HG02588 (cell line): Measurements from ENCODE around the gene IPO11.
"Not testable (repeated sequence)": the region's sequence is repeated elsewhere in the genome, so short reads cannot be mapped to it uniquely, and the experiment has no call there.

Source experiments
- ATAC-seq: cut with Tn5 transposase; IDR thresholded peaks from one replicate; pipeline ENCODE4 v1.9.1; 2021; ENCODE audit warnings: mild to moderate bottlenecking, moderate library complexity; ENCODE audit not compliant: unreplicated experiment

The IPO11 gene

GRCh38 chr5:62633243-62633642, 220.7 kb downstream of the IPO11 start:
- ATAC-seq, result no peak

- ATAC-seq, result no peak
Measured at GRCh38 chr5:62640446-62640845, 227.9 kb downstream of the IPO11 start.

- no peak for ATAC-seq
Measured at GRCh38 chr5:62642468-62642867, 229.9 kb downstream of the IPO11 start.

DNA sequence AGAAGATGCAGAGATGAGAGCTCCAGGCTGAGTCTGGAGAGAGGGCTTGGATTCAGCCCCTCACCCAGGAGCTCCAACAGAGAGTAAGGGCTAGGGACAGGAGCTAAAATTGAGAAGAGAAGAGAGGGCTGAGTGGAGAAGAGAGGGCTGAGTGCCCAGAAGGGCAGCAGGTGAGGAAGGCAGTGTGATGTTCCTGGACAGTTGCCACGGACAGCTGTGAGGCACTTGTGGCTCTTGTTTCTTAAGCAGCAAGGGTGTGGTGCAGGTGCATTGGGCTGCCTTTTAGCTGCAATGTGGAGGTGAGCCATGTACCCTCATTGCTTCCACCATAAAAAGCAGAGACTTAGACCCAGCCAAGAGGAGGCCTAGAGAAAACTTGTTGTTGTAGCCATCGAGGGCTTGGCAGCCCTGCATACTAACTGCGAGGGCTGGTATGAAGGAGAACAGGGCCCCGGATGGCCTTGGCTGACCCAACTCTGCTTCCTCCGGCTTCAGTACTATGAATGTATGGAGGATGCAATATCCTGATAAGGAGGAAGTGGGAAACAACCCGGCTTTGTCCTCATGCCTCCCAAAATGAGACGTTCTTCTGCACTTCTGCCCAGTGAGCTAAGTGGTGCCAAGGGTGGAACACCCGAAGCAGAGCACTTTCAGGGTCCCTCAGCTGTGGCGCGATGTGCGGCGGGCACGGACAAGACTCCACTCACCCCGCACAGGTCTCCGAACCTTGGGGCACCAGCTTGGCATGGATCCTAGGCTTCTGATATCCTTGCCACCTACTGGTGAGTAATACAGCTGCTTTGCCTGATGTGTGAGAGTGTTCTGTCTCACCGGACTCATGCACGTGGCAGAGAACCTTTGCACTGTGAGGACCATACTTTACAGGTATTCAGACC, 231.2 kb downstream of the IPO11 start:
- ATAC-seq, result no peak

DNA sequence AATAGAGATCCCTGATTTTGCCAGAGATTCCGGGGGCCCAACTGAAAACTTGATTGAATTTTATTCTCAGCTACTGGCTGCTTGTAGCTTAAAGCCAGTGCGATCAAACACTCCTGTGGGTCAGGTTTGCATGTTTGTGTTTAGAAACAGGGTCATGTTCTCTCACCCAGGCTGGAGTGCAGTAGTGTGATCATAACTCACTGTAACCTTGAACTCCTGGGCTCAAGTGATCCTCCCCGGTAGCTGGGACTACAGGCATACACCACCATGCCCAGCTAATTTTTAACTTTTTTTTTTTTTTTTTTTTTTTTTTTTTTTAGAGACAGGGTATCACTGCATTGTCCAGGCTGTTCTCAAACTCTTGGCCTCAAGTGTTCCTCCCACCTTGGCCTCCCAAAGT, 232.7 kb downstream of the IPO11 start:
- no peak for ATAC-seq

DNA sequence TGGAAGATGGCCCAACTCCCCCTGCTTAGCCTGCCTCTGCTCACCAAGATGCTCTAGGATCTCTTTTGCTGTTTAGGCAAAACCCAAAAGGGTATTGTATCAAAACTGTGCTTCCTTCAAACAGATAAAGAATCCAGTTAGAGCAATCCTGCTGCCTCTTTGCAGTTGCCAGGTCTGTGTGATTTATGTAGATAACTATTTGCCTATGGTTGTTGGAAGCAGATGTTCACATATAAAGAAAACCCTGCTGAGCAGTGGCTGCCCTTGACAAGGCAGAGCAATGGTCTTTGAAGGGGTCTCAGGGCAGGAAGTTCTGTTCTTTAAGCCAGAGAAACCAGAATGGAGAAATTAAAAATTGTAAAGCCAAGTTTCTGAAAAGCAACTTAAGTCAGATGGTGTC, 234.7 kb downstream of the IPO11 start:
- ATAC-seq, result no peak

DNA sequence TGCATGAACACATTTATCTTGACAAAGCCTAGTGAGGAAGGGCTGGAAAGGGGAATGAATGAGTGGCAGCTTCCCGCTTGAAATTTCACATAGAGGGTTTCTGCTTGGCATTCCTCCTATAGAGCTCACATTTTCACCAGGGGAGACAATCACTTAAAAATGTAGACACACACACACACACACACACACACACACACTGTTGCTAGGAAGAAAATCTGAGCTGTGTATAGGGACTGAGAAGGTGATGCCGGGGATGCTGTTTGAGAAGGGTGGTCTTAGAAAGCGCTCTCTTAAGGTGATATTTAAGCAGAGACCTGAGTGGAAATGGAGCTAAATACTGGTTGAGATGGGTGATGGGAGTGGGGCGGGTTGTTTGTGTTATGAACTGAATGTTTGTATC, 236.5 kb downstream of the IPO11 start:
- ATAC-seq, result no peak

DNA sequence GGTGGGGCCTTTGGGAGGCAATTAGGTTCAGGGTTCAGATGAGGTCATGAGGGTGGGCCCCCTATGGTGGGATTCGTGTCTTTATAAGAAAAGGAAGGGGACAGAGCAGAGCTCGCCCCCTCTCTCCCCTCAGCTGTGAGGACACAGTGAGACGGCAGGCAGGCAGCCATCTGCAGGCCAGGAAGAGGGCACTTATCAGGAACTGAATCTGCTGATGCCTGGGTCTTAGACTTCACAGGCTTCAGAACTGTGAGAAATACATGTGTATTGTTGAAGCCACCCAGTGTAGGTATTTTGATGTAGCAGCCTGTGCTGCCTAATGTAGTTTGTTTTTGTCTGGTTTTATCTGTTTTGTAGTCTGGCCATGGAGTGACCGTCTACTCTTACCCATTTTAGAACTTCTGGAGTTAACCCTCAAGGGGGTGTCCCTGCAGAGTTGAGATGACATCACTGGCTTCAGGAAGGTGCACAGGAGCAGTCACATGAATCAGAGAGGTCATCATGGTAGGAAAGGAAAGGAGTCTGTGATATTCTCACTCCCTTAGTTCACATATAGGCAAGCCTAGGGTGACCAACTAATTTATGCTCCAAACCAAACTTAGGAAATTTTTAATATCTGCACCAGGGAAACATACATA, 237.0 kb downstream of the IPO11 start:
- no peak for ATAC-seq

- no peak for ATAC-seq
Measured at GRCh38 chr5:62650197-62650596, 237.6 kb downstream of the IPO11 start.

- no peak for ATAC-seq
Measured at GRCh38 chr5:62652225-62652624, 239.7 kb downstream of the IPO11 start.

- ATAC-seq, result no peak
Measured at GRCh38 chr5:62653001-62653863, 240.7 kb downstream of the IPO11 start.

- ATAC-seq, result no peak
Measured at GRCh38 chr5:62653864-62654575, 241.5 kb downstream of the IPO11 start.

GRCh38 chr5:62657772-62658171, 245.2 kb downstream of the IPO11 start:
- ATAC-seq, result not testable (repeated sequence)

DNA sequence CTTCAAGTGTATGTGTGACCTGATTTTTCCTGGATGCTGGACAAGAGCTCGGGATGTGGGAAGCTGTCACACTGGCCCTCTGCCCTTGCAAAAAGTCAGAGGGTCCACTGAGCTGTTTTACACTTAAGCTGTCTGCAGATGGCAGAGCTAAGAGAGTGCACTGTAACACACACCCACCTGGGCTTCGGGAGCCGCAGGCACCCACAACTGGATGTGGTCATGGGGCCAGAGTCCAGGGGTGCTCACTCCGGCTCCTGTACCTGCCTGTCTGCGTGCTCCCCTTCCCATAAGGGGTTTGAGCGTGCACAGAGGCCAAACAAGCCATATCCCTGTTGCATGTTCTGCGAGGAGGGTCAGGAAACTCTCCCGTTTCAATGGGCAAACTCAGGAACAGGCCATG, 248.6 kb downstream of the IPO11 start:
- ATAC-seq, result no peak

DNA sequence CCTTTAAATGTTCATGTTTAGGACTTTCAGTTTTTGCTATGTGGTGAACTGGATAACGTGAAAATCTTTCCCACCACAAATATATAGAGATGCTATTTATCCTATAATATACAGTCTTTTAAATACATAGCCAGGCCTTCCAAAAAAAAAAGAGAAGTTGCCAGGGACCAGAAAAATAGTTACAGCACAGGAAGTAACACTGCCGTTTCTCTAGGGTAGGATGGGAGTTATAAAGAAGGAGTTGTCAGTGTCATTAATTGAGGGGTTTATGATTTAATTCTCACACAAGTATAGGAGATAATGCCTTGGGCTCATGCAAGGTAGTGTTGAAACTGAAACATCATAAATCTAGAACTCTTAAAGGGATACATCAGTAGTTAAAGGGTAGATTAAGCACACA, 250.0 kb downstream of the IPO11 start:
- ATAC-seq, result no peak

DNA sequence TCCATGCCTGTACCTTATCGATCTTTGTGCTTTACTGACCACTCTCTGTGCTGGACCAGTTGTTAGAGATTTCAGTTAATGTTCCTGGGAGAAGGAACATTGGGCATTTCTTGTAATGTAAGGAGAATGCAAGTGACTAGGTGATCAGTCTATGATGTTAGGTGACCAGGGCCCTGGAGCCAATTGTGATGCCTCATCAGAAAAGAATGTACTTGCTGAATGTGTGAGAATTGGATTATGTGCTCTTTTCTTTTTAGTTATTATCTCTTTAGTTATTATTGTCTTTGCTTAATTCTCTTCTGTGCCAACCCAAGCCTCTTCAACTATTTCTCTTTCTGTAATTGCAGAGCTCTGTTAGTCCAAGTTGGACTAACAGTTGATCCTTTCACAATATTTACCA, 258.9 kb downstream of the IPO11 start:
- ATAC-seq, result no peak

GRCh38 chr5:62676596-62676995, 264.0 kb downstream of the IPO11 start:
- ATAC-seq, result not testable (repeated sequence)
